DND-41 (cell line): ENCODE data around the gene GEMIN7.

ENCODE experiments used
- ATAC-seq: fragments of 200-7000 bp; cut with Tn5 transposase; 3 replicates; pipeline ENCODE4 v1.9.1; 2021; ENCODE audit warnings: low read depth; ENCODE audit not compliant: insufficient read depth
- DNase-seq: peaks from one replicate; pipeline ENCODE4 v3.0.0-alpha.2; 2020
- H2AFZ ChIP-seq: 2 replicates; pipeline ENCODE4 v1.6.0; 2012; ENCODE audit warnings: low read depth, low read length
- H3K27ac ChIP-seq: 2 replicates; pipeline ENCODE4 v1.5.1; 2012; ENCODE audit warnings: low read length, inconsistent platforms
- H3K27me3 ChIP-seq: fragments of 200-600 bp; sonication (generic); 2 replicates; pipeline ENCODE4 v1.6.0; 2012; ENCODE audit warnings: low read length, mild to moderate bottlenecking, inconsistent platforms; ENCODE audit not compliant: insufficient read depth, poor library complexity
- H3K36me3 ChIP-seq: 2 replicates; pipeline ENCODE4 v1.5.1; 2012; ENCODE audit warnings: low read length, inconsistent platforms; ENCODE audit not compliant: insufficient read depth
- H3K4me1 ChIP-seq: 2 replicates; pipeline ENCODE4 v1.5.1; 2012; ENCODE audit warnings: mild to moderate bottlenecking, low read length; ENCODE audit not compliant: insufficient read depth
- H3K4me2 ChIP-seq: 2 replicates; pipeline ENCODE4 v1.6.0; 2012; ENCODE audit warnings: mild to moderate bottlenecking, moderate library complexity, low read length, inconsistent platforms; ENCODE audit not compliant: insufficient read depth
- H3K4me3 ChIP-seq, 2 experiments: fragments of 200-600 bp in 1 of 2; shearing (Covaris generic) in 1 of 2; 2 replicates each; pipeline ENCODE4 v1.5.1; 2012 to 2016; ENCODE audit warnings: inconsistent platforms in 2 of 2, low read length in 2 of 2, mild to moderate bottlenecking in 2 of 2, low read depth in 1 of 2, moderate library complexity in 1 of 2
- H3K79me2 ChIP-seq: 2 replicates; pipeline ENCODE4 v1.6.0; 2012; ENCODE audit warnings: low read length, inconsistent platforms; ENCODE audit not compliant: insufficient read depth
- H3K9ac ChIP-seq: 2 replicates; pipeline ENCODE4 v1.6.0; 2012; ENCODE audit warnings: low read depth, mild to moderate bottlenecking, inconsistent platforms, low read length, moderate library complexity
- H3K9me3 ChIP-seq: 2 replicates; pipeline ENCODE4 v1.5.1; 2012; ENCODE audit warnings: low read length, moderate library complexity, mild to moderate bottlenecking, inconsistent platforms; ENCODE audit not compliant: insufficient read depth, severe bottlenecking
- H4K20me1 ChIP-seq: 2 replicates; pipeline ENCODE4 v1.6.0; 2012; ENCODE audit warnings: low read length; ENCODE audit not compliant: insufficient read depth
- CTCF ChIP-seq: IDR thresholded peaks from 2 replicates; pipeline ENCODE4 v1.5.1; 2012; ENCODE audit warnings: borderline replicate concordance, low read length, moderate library complexity, mild to moderate bottlenecking; ENCODE audit not compliant: poor library complexity, severe bottlenecking; ENCODE audit errors: extremely low read depth
- EZH2 ChIP-seq: IDR thresholded peaks from 3 replicates; pipeline ENCODE4 v1.6.1; 2012; ENCODE audit warnings: borderline replicate concordance, low read depth, mild to moderate bottlenecking, moderate library complexity, low read length, inconsistent platforms; ENCODE audit not compliant: severe bottlenecking

The GEMIN7 gene

GRCh38 chr19:45140144-45140503, 61.1 kb downstream of the GEMIN7 start:
- Histone ChIP-seq H3K36me3 (peaks cover 47% of the 10 kb centered on the region), H3K79me2 (peaks cover 32% of the 10 kb centered on the region), H3K4me2 (no peak overlapping the region), H3K27me3 (no peaks in the 10 kb centered on the region), H3K27ac (no peak overlapping the region), H2AFZ (no peak overlapping the region), H4K20me1 (peaks cover 60% of the 10 kb centered on the region), H3K9me3 (no peaks in the 10 kb centered on the region), H3K4me3 (no peak overlapping the region), H3K9ac (no peak overlapping the region), H3K4me1 (no peaks in the 10 kb centered on the region)
- no peak for ATAC-seq
- no peak for DNase-seq
- no peak for TF ChIP-seq EZH2
- no peak for TF ChIP-seq CTCF

DNA sequence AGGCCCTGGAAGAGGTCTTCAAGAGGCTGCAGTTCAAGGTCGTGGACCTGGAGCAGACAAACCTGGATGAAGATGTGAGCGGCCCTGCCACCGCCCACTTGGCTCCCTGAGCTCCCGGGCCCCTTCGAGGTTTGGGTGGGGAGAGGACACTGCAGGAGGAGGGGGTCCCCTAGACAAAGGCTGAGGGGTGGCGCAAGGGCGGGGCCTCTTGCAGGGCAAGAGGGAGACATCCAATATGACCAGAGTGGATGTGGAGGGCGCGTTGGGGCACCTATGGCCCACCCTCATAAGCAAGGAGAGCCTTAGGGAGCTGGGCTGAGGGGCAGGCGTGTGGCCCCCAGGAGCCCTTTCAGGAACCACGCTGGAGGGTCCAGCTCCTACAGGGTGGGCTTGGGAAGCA, 61.5 kb downstream of the GEMIN7 start:
- no peak for ATAC-seq
- Histone ChIP-seq H3K9ac (no peak overlapping the region), H3K27me3 (no peaks in the 10 kb centered on the region)

More for the DNA sequence above, 61.5 kb downstream of the GEMIN7 start:
- Histone ChIP-seq H2AFZ (no peak overlapping the region), H4K20me1 (peaks cover 56% of the 10 kb centered on the region), H3K9me3 (no peaks in the 10 kb centered on the region), H3K4me3 (no peak overlapping the region), H3K36me3 (peaks cover 51% of the 10 kb centered on the region), H3K4me2 (no peak overlapping the region), H3K27ac (no peak overlapping the region), H3K4me1 (no peaks in the 10 kb centered on the region), H3K79me2 (peaks cover 28% of the 10 kb centered on the region)
- DNase-seq: no peak
- TF ChIP-seq EZH2: no peak
- no peak for TF ChIP-seq CTCF
